GM13977 (cell line): ENCODE results near the gene HK2.

Experiments used
- DNase-seq: peaks from one replicate; pipeline ENCODE4 v3.0.0; 2012; ENCODE audit warnings: low spot score
- in situ Hi-C: fragments of 300-500 bp; cut with MboI; formaldehyde crosslinking; loops from one replicate; pipeline ENCODE4 v1.12.0; 2022; ENCODE audit warnings: low sequenced_read_pairs, low pct_unique_long_range_greater_than_20kb, mixed read lengths, inconsistent platforms; ENCODE audit not compliant: unreplicated experiment
- TF ChIP-seq, protein P1 (sequence below): IDR thresholded peaks from 2 replicates; pipeline ENCODE4 v1.5.1; 2012; ENCODE audit warnings: mild to moderate bottlenecking, control low read depth; ENCODE audit not compliant: insufficient read depth; ENCODE audit errors: extremely low read depth, missing control alignments

The HK2 gene

GRCh38 chr2:74864728-74865722 lies 31.1 kb downstream of the HK2 start:
- in situ Hi-C loops = no loop called here
- no peak for DNase-seq
- TF ChIP-seq, protein P1, sequence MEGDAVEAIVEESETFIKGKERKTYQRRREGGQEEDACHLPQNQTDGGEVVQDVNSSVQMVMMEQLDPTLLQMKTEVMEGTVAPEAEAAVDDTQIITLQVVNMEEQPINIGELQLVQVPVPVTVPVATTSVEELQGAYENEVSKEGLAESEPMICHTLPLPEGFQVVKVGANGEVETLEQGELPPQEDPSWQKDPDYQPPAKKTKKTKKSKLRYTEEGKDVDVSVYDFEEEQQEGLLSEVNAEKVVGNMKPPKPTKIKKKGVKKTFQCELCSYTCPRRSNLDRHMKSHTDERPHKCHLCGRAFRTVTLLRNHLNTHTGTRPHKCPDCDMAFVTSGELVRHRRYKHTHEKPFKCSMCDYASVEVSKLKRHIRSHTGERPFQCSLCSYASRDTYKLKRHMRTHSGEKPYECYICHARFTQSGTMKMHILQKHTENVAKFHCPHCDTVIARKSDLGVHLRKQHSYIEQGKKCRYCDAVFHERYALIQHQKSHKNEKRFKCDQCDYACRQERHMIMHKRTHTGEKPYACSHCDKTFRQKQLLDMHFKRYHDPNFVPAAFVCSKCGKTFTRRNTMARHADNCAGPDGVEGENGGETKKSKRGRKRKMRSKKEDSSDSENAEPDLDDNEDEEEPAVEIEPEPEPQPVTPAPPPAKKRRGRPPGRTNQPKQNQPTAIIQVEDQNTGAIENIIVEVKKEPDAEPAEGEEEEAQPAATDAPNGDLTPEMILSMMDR = no peak

- no peak for DNase-seq
- in situ Hi-C loops = no loop called here
- TF ChIP-seq, protein P1 = no peak
These were observed 32.1 kb downstream of the HK2 start for GRCh38 chr2:74865770-74866674.

DNA sequence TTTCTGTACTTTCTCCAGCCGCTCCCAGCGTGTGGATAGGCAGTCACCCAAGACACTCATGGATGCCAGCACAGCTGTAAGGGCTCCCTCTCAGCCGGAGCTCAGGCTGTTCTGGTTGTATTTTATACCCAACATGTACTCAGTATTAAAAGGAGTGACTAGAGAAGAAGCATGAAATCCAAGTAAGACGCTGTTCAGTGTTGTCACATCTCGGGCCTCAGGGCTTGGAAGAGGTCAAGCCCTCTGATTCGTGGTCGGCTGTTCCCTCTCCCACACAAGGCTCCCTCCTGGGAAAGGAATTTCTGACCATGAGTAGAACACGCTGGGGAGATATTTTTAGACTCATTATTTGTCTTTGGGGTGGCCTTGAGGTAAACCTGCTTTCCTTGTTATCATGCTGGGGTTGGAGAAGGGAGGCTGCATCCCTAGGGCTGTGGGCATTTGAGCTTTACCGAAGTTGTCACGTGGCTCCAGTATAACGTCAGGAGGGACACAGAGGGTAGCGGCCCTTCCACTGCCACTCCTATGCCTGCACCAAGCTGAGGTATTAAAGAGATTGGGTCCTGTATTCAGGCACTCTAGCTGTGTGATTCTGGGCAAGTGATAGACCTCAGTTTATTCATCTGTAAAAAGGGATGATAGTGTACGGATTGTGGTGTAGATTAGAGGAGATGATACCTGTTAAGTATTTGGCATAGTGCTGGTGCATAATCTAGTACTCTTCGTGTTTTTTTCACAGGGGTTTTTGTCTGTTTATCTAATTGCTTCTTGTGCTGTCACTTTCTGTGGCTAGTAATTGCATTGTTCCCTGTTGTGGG lies 34.1 kb downstream of the HK2 start:
- TF ChIP-seq, protein P1 = no peak
- in situ Hi-C loops = no loop called here

DNA sequence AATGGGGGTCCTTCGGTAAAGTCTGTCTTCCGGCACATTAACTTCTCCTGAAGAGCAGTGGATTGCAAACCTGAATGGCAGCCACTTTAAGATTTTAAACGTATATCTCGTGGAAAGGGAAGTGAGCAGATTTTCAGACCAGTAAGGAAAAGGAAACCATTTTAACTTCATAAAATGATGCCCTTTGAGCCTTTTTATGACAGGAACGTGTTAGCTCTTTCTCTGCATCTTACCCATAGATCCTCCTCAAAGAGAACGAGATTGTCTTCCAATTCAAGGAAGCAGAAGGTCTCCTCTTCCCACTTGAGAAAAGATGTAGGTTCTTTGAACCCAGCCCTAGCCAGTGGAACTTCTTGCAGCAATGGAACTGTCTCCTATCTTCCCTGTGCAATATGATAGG lies 35.6 kb downstream of the HK2 start:
- in situ Hi-C loops = no loop called here
- TF ChIP-seq, protein P1 = no peak
- DNase-seq = no peak

More for the DNA sequence above, 34.1 kb downstream of the HK2 start:
- no peak for DNase-seq

DNA sequence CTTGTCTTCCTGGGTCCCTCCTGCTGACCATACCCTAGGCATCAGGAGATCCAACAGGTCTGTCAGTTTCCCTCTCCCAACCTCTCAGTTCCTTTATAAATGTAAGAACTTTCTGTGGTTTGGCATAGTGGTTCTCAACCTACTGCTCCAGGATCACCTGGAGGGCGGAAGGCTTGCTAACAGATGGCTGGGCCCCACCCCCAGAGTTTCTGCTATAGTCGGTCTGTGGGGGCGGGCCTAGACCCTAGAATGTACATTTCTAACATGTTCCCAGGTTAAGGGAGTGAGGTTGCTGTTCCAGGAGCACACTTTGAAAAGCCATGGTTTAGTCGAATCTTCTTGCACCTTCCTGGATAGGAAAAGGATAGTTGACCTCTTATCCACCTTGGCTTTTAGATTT lies 37.0 kb downstream of the HK2 start:
- TF ChIP-seq, protein P1 = no peak
- DNase-seq = no peak
- in situ Hi-C loops = loop anchor here (10.0 kb wide), 1 partner anchor 166 kb away; no protein-coding TSS in a partner anchor
